Measurements from ENCODE around the gene PNPLA6.

GRCh38 chr19:7534531-7535046, 928 bp upstream of the PNPLA6 start:
- TF ChIP-seq LEF1 (IDR thresholded peaks at IDR 0.05; ENCODE audit: borderline replicate concordance) (no peak), SUZ12 (IDR thresholded peaks at IDR 0.05) (no peak), HDGF (IDR thresholded peaks at IDR 0.05; ENCODE audit: borderline replicate concordance) (no peak), SP1 (IDR thresholded peaks at IDR 0.05) (no peak), NFRKB (IDR thresholded peaks at IDR 0.05) (no peak), ELF4 (IDR thresholded peaks at IDR 0.05) (no peak), ZNF384 (IDR thresholded peaks at IDR 0.05) (no peak), TARDBP (IDR thresholded peaks at IDR 0.05) (no peak), PKNOX1 (IDR thresholded peaks at IDR 0.05) (no peak), ARNT (IDR thresholded peaks at IDR 0.05) (no peak)
